ENCODE measurements around the gene GUCA2A.
"Not testable (repeated sequence)": the region's sequence is repeated elsewhere in the genome, so short reads cannot be mapped to it uniquely, and the experiment has no call there.

The GUCA2A gene, protein sequence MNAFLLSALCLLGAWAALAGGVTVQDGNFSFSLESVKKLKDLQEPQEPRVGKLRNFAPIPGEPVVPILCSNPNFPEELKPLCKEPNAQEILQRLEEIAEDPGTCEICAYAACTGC
- total RNA-seq = 0 reads per million in 2 experiments

DNA sequence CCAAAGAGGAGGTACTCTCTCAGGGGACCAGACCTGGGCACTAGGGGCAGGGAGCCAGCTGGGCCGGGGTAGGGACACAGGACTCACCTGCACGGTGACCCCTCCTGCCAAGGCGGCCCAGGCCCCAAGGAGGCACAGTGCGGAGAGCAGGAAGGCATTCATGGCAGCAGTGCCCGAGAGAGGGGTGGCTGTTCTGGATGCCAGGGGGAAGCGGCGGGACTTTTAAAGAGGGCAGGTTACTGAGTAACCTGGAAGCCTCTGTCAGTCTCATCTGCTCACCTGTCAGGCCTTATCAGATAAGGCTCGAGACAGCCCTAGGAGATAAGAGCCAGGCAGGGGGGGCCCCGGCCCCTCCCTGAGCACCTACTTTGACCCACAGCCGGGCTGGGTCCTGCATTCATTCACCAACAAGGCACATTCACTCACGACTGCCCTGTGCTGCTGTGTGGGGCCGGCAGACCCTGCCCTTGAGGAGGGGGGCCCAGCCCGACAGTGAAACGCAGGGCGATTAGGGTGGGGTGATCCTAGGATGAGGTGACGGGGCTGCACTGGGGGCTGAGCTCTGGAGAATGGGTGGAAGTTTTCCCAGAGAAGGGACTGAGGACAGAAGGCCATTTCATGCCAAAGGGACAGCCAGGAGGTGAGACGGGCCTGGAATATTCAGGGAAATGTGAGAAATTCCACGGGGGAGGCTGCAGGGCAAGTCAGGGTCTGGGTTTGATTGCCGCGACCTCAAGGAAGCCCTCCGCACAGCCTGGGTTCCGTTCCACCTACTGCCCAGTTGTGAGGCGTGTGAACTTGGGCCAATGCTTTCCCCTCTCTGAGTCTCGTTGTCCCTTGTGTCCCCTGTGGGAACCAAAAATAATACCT is at the start of gene GUCA2A:
Gene GUCA2A (minus strand): TSS at position 195 of the 870 bp plus-strand sequence. CDS start 33 bp downstream, at position 162.
- no peak for DNase-seq (ENCODE audit: low read depth)

DNA sequence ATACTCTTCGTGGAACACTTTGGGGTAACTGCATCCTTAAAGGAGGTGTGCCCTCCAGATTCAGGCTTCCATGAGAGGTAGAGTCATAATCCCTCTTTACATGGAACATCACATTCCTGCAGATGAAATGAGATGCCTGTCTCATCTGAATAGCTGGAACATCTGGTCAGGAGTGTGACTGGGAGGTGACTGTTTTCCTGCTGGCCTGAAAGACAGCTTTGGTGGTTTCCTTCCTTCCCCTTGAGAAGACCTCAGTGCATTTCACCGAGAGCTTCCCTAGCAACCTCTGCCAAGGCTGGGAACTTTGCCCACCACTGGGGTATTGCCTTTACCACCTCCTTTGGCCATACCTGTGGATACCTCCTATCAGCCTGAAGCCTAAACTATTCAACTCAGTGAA is 46.7 kb upstream of the GUCA2A start:
- DNase-seq (ENCODE audit: low read depth) = no peak

DNA sequence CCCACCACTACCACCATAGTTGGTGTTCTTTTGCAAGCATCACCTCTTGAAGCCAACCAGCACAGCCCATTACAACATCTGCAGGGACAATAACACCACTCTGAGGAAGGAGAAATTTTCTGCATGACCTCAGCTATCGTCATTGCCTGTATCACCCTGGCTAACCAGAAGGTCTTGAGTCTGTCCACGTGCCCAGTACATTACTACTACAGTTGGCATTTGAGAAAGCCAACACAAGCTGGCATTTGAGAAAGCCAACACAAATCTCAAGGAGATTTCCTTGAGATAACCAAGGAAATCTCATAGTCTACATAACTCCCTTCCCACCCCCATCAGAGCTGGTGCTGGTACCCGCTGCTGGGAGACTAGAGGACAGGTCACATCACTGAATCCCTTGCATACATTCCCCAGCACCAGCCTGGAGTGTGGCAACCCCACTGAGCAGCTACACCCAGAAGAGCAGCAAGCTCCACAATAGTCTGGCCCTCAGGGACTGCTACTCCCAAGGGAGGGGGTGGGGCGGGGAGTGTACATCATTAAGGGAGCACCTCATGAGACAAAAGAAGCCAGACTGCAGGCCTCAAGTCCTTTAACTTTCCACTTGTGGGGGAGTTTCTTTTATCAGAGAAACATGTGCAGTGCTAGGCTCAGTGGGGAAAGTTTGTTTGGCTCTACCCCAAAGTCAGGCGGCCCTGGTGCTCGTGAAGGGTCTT is 46.0 kb upstream of the GUCA2A start:
- DNase-seq (ENCODE audit: low read depth) = no peak

DNA sequence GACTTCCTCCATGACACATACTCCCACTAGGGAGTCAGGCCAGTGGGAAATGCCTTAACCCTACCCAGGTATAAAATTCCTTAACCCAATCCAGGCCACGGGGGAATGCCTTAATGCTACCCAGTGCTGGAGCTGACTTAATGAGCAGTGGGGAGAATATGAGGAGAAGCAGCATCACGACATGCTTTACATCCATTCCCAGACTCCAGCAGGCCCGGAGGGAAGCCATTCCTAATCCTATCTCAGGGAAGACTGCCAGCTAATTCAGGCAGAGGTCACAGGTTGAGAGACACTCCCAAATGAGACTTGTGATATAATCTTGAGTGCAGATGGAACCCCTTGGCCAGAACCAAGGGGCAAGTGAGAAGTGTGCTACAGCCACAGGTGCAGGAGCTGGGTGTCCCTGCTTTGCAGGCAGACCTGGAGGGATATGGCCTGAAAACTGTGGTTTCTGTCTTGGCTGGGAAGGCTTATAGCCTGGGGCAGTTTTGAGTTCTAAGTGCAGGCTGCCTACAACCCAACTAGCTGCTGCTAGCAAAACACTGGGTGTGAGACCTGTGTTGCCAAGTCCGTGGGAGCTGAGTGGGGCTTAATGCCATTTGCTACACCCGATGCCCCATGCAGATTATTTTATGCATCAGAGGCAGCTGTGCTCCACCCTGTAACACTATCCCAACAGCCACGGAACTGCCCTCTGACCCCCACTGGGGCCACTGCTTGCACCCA is 45.1 kb upstream of the GUCA2A start:
- no peak for DNase-seq (ENCODE audit: low read depth)

DNA sequence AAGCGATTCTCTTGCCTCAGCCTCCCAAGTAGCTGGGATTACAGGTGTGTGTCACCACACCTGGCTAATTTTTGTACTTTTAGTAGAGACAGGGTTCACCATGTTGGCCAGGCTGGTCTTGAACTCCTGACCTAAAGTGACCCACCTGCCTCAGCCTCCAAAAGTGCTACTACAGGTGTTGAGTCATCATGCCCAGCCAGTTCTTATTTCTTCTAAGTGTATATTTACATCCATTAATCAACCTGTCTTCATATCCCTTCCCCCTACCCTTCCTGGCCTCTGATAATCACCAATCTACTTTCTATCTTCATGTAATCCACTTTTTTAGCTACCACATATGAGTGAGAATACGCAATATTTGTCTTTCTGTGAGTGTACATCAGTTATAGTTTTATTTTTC is 42.4 kb upstream of the GUCA2A start:
- DNase-seq (ENCODE audit: low read depth) = not testable (repeated sequence)

DNA sequence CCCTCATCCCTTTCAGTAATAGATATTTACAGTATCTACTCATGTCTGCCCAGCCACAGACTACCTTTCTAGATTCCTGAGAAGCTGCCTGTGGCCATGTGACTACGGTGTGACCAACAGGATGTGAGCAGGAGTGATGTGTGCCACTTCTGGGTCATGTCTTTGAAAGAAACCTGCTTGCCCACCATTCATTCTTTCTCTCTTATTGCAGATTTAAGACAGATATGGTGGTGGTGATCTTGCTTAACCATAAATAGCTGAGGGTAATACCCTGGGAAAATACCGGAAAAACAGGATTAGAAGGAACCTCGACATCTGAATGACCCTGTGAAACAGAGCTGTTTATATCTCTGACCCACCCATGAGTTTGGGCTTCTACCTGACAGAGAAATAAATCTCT is 41.6 kb upstream of the GUCA2A start:
- DNase-seq (ENCODE audit: low read depth) = no peak

DNA sequence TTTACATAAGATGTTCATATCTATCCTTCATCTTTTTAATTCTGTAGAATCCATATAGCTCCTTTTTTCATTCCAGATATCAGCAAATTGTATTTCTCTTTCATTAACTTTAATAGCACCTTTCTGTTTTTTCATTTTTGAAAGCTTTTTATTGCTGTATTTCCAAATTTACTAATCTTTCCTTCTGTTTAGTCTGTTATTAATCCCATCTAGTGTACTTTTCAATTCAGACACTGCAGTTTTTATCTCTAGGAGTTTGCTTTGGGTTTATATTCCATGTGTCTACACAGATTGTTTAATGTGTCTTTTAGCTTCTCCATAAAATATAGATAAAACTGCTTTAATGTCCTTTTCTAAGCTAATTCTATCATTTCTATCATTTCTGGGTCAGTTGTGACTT is 37.4 kb upstream of the GUCA2A start:
- DNase-seq (ENCODE audit: low read depth) = no peak

DNA sequence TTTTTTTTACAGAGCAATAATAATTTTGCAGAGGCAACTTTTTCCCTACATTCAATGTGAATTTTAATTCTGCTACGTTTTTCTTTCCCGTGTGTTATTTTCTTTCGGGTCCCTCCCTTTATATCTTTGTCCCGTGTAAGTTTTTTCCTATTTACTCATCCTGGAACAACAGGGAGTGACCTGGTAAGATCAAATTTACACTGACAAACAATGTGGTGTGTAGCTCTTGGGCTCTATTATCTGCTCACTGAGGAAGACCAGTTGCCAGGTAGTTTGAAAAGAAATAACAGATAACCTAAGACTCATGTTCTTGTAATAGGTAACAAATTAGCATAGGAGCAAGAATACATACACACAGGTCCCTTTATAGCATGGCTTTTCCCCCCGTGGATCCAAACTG is 33.7 kb upstream of the GUCA2A start:
- DNase-seq (ENCODE audit: low read depth) = no peak

DNA sequence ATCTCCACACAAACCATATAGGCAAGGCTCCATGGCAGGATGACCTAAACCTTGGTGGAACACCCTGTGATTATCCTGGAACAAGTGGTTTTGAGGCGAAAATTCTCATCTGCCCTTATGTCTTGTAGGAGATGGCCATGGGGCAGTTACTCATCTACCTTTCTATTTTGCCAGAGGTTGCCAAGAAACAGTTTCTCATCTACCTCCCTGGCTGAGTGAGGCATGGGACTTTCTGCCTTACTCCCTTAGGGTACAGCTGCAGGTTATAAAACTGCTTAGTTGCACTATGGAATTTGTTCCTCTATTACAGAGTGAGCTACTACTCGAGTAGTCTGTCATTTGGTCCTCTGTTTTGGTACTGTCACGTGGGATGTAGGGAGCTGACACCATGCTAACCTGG is 31.3 kb upstream of the GUCA2A start:
- no peak for DNase-seq (ENCODE audit: low read depth)

DNA sequence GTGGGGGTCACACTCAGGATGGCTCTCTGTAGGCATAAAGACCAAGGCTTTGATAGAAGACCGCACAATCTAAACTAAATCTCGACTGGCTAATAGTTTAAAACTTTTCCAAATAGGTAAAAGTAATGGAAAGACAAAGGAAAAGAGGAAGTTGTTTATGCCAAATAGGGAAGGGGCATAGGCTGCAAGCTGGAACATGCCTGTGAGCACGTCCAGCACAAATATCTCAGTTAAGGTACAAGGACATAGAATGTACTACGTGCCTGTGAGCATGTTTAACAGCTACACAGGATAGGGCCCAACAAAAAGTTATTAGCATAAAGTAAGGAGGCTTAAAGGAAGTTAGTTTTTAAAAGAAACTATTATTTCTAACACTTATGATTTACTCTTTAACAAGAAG is 27.6 kb upstream of the GUCA2A start:
- no peak for DNase-seq (ENCODE audit: low read depth)

DNA sequence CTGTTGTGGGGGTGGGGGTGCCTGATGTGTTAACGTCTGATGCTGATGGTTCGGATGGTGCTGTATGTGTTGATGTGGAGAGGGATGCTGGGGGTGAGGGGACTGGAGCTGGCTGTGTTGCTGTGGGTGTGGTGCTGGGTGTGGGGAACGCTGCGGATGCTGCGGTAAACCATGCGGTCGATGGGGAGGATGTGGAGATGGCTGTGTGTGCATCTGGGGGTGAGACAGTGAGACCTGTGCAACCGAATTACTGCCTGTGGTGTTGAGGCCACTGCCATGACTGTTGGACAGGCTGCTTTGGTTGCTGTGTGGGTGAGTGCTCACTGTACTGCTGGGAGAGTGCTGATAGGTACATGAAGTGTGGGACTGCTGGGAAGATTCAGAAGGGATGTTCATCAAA is 26.8 kb upstream of the GUCA2A start:
- no peak for DNase-seq (ENCODE audit: low read depth)

DNA sequence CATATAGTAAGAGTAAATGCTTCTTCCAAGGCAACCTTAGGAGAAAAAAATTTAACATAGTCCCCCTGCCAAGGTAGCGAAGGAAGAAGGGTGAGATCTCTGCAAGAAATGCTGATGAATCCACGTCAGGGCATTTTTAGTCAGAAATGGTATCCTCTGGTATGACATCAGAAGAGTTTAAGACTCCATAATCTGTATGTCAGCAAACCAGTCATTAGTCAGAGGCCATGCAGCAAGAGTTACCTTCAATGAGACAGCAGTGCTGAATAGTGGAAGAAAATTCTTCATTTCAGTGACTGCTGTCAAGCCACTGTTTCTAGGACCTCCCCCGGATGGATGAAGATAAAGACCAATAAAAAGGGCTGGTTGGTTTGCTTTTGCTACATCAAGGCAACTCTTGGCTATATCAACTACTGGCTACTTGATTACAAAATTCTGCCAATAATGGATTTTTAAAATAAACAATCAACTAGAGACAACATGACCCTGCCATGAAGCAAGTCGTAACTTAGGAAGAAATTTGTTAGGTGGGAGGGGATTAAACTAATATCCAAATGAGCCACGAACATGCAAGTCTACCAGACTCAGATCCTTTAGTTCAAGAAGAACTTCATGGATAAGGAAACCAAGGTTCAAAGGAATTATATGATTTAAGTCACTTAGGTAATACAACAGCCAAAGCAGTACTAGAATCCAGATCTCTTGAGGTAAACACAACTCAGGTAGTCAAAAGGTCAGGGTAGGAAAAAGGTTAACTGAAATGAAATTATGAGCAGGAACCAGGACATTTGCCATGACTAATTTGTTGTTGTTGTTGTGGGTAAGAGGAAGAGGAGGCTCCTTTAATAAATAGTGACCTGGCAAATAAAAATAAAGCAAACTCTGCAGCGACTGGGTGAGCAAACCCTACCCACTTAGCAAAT is 25.6 kb upstream of the GUCA2A start:
- DNase-seq (ENCODE audit: low read depth) = no peak

DNA sequence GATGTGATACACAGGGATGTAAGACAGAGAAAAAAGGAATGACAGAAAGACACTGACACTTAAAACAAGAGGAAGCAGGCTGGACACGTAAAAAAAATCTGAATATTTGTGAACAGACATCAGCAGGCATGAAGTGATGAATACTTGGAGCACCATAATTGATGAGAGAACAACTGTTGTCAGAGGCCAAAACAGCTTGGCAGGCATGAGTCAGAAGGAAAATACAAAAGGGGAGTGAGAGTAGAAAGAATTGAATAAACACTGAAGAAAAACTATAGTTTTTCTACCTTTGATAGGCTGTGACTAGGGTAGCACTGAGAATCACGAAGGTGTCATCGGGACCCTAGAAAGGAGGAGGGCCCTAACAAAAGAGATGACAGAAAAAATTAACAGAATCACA is 21.6 kb upstream of the GUCA2A start:
- DNase-seq (ENCODE audit: low read depth) = no peak

DNA sequence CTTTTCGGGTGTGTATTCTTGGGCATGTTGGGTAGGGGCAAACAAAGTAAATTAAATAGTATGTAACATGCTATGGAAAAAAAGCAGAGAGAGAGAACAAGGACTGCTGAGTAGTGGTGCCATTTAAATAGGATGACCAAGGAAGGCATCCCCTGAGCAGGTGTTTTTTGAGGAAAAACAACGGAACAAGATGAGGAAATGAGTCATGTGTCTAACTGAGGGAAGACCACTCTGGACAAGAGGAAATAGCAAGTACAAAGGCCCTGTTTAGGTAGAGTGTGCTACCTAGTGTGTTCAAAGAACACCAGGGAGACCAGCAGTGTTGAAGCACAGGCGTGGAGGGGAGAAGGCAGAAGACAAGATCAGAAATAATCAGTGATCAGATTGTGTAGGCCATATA is 20.1 kb upstream of the GUCA2A start:
- no peak for DNase-seq (ENCODE audit: low read depth)

DNA sequence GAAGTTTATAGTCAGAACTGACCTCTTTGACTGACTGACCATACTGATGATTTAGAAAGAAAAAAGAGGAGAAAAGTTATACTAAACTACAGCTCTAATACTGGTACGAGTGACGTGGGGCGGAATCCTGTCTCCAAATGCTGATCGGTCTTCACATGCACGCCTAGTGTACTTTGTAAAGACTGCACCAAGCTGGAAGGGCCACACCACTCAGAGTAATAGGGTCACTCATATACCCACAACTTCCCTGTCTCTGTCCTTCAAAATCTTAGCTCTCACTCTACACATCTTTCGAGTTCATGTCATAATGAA is 19.4 kb upstream of the GUCA2A start:
- no peak for DNase-seq (ENCODE audit: low read depth)

DNA sequence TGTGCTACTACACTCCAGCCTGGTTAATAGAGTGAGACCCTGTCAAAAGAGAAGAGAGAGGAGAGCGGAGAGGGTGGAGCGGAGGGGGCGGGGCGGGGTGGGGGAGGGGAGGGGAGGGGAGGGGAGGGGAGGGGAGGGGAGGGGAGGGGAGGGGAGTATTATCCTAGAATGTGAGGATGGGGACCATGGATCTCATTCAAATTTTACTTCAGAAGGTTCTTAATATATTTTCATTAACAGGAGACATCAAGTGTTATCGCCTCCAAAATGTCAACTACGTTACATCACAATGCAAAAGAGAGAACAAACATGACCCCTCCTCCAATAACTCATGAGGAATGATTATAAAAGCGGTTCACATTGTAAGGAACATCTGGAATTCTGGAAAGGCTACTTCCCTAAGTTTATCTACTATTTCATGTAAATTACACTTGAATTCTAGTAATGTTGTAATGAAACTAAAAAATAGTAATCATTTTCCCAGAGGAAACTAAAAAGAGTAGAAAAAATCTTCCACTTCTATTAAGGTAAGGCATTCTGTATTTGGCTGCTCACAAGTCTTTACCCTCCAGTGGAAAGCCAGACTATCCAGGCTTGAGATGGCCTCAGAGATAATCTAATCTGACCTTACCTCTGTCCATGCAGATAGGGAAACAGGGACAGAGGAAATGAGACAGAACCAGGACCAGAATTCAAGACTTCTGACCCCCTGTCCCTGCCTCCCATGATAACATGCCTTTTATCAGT is 18.8 kb upstream of the GUCA2A start:
- DNase-seq (ENCODE audit: low read depth) = no peak

DNA sequence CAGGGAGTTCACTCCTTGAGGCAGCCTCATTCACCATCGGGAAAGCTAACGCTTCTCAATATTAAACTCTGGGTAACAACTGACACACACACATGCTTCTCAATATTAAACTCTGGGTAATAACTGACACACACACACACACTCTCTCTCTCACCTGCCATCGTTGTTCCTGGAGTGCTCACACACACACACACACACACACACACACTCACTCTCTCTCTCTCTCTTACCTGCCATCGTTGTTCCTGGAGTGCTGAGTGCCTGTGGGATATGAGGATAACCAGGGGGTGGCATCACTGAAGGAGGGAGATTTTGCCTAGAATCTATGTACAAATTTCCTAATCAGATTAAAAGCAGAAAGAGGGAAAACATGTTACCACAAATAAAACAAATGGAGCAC is 17.1 kb upstream of the GUCA2A start:
- DNase-seq (ENCODE audit: low read depth) = no peak

DNA sequence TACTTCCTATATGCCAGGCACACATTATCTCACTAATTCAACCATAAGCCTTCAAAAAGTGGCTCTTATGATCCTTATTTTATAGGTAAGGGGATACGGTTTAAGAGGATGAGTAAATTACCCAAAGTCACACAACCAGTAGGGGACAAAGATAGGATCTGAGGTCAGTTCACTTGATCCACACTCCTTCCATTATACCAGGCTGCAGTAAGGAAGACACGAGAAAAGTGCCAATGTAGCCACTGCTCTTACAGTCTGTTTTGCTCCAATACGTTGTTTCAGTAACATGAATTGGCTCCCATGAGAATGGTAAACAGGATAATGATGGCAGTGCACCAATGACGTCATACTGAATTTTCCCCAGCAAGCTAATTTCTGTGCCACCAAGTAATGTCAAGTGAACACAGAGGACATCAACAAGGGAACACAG is 15.4 kb upstream of the GUCA2A start:
- DNase-seq (ENCODE audit: low read depth) = no peak

DNA sequence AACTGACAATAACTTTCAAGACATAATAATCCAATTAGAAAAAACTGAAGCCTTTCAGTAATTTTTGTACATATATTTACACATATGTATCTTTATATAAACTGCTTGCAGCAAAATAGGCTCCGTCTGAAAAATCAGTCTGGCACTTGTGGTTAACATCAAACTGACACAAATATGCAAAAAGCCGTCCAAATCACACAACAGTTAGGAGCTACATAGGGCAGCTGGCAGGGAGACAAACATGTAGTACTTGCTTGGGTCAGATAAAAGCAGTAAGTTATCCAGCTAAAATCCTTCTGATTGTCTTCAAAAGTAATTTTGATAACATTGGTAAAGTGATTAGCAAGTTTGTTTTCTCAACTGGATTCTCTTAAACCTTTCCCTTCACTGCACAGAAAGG is 14.7 kb upstream of the GUCA2A start:
- DNase-seq (ENCODE audit: low read depth) = no peak

DNA sequence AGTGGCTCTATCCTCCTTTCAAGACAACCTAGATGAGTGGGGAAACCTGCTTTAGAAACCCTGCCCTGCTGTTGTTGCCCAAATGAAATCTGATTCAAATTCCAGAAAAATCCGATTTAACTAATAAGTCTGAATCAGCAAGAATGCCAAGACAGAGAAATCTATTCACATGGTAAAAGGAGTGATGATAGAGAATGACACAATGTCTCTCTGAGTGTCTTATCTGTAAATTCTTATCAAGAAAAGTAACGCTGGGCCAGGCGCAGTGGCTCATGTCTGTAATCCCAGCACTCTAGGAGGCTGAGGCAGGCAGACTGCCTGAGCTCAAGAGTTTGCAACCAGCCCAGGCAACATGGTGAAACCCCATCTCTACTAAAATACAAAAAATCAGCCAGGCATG is 13.7 kb upstream of the GUCA2A start:
- no peak for DNase-seq (ENCODE audit: low read depth)

DNA sequence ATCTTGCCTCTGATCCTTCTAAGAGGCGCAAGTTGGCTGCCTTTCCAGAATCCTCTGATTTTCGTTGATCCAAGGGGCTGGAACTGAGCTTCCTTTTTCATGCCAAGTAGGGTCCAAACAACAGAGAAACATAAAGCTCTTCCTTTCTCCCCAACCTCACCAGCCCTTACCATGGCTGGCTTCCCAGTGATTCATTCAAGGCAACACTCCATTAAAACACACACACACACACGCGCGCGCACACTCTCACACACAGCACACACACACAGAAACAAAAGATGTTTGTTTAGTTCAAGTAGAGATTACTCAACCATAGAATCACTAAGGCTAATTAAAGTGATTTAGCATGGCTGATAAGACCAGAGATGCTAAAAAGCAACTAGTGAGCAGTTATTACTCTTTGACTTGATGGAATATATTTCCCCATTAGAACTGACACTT is 13.0 kb upstream of the GUCA2A start:
- DNase-seq (ENCODE audit: low read depth) = no peak
